NCI-H2029 treated with DMSO at 0.1 percent for 48 hours (cell line): ENCODE results near the gene CSRNP3.
"Not testable (repeated sequence)": the region's sequence is repeated elsewhere in the genome, so short reads cannot be mapped to it uniquely, and the experiment has no call there.

Experiments used
- DNase-seq: peaks from one replicate; lab custom pipeline; 2025; lab: John Stamatoyannopoulos, UW

Gene CSRNP3

DNA sequence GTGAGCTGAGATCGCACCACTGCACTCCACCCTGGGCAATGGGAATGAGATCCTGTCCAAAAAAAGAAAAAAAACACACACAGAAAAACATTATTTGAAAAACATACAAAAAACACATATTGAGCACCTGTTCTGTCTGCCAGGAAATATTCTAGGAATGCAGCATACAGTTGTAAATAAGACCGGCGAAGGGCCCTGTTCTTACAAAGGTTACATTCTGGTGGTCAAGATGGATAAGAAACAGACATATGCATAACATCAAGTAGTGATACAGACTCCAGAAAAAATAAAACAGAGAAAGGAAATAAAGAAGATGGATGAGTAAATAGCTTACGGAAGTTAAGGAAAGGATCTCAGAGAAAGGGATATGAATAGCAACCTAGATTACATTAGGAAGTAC, 164.8 kb downstream of the CSRNP3 start:
- DNase-seq: no peak

DNA sequence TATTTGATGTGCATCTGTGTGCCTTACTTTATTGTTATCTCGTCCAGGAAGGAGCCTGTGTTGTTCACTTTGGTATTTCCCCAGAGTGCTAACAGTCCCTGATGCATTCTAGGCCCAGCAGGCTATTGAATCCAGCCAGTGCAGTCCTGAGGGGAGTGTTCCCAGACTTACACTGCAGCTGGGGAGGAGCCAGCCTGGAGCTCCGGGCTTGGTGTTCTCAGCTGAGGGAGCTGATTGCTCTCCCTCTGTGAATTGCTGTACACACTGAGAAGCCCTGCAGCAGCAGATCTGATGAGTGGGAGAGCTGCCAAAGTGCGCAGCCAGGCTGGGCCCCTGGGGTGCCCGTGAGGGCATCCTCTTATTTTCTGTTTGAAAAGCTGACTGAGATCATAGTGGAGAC, 165.4 kb downstream of the CSRNP3 start:
- no peak for DNase-seq

DNA sequence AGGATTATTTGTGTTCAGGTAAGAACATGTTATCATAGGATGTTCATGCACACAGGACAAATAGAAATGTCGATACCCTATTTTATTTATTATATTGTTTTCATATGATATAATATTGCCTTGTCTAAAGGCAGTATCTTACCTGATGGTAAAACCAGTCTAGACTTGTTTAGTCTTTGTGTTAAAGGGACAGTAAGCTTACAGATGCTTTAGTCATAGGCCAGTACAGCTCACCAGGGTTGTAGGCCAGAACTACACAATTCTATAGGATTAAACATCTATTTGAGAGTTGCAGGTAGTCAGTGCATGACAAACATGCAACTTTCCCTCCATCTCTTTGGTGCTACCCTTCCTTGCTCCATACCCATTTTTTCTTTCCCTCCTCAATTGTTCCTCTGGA, 166.0 kb downstream of the CSRNP3 start:
- no peak for DNase-seq

DNA sequence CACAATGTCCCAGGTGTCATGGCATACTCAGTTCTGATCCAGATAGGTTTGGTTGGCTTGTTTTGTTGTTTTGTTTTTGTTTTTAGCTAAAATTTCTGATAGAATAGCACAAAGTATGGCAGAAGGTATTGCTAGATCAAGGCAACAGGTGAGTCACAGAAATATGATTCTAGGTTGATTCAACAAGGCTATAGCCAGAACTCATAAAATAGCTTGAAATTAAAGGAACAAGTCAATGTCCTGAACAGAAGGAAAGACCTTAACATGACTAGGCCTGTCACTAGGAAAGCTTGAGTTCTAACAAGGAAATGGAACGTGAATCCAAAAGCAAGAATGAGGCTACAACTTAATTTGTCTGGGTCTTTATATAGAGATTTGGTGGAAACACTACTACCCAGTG, 167.5 kb downstream of the CSRNP3 start:
- DNase-seq: no peak

DNA sequence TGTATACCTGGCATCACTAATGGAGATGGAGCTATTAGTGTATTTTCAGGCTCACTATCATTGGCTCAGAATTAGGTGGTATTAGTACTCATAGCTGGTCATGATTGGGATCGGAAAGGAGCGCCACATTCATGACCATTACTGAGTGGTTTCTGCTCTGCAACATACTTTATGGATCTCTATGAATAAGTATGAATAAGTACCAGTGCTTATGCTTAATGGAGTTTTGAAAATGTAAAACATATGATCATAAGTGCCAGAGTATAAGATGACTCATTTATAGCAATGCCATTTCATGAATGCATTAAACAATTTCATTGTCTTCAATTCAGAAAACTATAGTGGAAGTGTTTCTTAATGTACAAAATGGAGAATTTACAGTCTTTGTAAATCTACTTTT, 167.9 kb downstream of the CSRNP3 start:
- no peak for DNase-seq

DNA sequence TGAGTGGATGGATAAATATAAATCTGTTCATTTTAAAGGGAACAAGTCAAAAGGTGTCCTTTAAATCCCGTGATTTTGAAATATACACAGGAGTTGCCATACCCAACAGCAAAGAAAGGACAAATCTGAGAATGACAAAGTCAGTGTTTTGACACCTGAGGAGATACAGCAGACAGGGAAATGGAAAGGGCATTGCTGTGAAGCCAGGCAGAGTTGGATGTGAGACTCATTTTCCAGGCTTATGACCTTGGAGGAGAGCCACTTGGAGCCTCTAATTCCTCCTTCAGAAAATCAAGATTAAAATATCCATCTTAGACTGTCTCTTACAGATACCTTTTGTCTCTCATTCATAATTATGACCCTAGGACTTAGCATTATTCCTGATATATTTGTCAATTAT, 170.0 kb downstream of the CSRNP3 start:
- no peak for DNase-seq

DNA sequence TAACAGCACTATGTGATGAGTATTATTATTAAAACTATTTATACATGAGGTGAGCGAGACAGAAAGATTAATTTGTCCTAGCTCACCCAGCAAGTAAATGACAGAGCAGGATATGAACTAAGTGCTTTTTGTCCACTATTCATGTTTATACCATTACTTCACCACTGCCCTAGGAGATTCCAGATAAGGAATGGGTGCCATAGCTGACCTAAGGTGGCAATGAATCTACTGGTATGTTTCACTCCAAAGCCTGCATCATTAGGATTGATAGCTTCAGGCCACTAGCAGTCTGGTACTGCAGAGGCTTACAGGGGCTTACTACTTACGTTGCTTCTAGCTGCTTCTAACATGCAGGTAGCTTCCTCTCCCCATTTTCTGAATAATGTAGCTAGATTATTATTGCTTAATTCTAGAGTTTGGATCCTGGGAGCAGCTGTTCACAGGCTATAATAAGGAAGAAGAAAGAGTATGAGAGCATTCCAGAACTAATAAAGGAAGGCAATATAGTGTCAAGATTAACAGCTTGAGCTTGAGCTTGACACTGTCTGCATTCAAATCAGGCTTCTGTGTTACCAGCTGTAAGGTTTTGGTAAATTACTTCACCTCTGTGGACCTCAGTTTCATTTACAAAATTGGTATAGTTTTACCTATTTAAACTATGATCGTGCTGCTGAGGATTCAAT, 170.9 kb downstream of the CSRNP3 start:
- no peak for DNase-seq

DNA sequence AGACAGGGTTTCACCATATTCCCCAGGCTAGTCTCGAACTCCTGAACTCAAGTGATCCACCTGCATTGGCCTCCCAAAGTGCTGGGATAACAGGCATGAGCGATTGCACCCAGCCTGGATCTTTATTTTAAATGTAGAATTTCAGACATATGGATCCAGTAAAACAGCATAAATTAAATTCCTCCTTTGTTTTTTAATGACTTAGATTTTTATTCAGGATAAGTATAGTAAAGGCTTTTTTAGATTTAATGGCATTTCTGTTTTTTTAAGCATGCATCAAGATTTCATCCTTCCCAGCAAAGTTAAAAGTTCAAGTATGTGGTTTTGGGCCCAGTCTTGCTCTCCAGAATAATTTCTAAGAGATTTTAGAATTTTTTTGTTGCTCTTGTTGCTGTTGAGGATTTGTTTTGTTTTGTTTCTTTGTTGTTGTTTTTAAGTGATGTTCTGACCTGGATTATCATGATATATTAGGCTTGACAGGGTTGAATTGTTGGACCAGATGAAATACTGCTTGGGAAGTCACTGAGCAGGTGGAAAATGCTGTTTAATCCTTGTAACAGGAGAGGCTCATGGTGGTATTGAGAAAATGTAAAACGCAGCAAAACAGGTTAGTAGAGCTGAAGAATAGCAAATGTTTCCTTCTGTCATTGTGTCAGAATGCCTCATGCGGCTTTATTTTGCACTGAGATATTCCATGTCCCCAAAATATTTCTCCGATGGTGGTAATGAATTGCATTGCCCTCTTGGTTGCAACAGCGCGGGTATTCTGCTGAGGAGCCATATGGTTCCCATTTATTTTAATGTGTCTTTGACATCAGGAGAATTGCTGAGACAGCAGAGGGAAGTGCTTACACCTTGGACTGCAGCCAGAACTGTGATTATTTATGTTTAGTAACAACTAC, 176.7 kb downstream of the CSRNP3 start:
- no peak for DNase-seq

DNA sequence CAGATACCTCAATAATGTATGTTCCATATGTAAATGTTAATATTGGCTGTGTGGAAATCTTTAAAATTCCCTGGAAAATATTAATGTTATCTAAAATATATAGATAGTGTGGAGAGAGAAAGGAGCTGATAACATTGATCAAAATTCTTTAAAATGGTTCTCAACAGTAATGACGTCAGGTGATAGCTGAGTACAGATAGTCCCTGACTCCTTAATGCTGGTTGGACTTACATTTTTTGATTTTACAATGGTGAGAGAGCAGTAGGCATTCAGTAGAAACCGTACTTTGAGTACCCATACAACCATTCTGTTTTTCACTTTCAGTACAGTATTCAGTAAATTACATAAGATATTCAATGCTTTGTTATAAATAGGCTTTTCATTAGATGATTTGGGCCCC, 177.9 kb downstream of the CSRNP3 start:
- DNase-seq: no peak

DNA sequence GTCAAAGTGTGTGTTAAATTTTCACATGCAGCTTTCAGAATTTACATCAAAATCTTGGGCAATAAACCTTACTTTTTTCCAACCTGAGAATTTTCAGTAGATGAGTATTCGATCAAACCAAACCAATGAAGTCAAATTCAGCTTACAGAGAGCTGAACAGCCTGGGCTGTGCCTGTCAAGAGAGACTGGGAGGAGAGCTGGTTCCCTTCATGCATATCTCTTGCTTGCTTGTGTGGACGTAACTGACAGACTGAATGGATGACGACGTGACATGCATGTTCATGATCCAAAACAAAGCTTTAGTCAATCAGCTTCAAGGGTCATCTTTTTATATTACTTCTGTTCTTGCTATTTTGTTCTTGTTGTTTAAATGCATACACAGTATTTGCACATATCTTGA, 179.3 kb downstream of the CSRNP3 start:
- DNase-seq: no peak

DNA sequence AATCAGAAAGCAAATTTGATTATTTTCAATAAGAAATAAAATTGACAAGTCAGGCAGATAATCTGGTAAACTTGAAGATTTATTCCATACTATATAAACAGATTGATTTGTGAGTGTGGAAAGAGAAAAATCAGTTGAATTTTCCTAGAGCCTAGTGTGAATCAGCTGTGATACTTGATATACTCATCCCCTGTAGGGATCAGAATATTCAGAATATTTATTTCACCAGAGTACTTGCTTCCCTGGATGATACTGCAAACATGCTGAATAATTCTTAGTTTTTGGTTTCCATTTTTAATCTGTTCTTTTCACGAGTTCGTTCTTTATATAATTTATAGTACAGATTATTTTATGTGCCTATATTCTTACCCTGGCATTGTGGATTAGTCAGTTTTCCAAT, 181.7 kb downstream of the CSRNP3 start:
- DNase-seq: no peak

DNA sequence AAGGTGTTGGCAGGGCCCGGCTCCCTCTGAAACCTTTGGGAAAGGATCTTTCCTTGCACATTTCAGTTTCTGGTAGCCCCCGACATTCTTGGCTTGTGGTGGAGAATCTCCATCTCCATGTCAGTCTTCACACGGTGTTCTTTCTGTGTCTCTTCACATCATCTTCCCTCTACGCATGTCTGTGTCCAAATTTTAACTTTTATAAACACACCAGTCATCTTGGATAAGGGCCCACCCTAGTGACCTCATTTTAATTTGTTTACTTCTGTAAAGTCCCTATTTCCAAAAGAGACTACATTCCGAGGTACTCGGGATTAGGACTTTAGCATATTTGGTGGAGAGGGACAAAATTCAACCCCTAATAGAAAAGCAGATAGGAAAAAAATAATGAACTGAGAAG, 186.2 kb downstream of the CSRNP3 start:
- DNase-seq: no peak

DNA sequence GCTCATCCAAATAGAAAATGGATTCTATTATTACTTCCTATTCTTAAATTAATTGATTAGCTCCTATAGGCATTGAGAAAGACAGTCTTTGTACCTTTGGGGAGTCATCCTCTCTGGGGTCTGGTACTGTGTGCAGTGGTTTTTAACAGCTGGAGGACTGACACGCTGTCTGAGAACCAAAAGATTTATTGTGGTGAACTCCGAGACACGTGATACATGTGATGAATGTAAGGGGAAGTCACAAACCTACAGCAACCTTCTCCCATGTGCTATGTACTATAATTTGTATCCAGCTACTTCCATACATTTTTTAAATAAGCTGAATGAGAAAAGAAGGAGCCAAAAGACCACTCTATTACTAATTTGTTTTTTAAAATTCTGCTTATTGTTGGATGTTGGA, 190.9 kb downstream of the CSRNP3 start:
- DNase-seq: no peak

DNA sequence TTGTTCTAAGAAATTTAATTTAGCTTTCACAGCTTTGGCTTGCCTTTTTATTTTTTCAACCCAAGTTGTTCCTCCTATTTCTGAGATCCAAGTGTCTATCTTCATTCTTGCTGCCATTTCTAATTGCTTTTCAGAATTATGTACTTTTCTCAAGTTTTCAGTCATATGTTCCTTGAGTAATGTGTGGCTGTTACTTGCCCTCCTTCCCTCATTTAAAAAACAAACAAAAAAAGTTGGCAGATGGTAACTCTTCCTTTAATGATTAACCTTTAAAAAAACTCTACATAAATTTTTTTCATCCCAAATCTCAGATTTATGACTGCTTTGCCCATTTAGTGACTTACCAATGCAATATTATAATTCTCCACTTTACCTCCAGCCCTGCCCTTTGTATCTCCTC, 193.2 kb downstream of the CSRNP3 start:
- DNase-seq: no peak

DNA sequence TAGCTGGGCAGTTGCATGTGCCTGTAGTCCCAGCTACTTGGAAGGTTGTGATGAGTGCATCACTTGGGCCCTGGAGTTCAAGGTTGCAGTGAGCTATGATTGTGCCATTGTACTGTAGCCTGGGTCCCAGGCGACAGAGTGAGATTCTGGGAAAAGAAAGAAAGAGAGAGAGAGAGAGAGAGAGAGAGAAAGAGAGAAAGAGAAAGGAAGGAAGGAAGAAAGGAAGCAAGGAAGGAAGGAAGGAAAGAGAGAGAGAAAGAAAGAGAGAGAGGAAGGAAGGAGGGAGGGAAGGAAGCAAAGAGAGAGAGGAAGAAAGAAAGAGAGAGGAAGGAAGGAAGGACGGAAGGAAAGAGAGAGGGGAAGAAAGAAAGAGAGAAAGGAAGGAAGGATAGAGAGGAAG, 196.1 kb downstream of the CSRNP3 start:
- DNase-seq: no peak

DNA sequence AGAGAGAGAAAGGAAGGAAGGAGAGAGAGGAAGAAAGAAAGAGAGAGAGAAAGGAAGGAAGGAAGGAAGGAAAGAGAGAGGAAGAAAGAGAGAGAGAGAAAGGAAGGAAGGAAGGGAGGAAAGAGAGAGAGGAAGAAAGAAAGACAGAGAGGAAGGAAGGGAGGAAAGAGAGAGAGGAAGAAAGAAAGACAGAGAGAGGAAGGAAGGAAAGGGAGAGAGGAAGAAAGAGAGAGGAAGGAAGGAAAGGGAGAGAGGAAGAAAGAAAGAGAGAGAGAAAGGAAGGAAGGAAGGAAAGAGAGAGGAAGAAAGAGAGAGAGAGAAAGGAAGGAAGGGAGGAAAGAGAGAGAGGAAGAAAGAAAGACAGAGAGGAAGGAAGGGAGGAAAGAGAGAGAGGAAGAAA, 196.6 kb downstream of the CSRNP3 start:
- not testable (repeated sequence) for DNase-seq

DNA sequence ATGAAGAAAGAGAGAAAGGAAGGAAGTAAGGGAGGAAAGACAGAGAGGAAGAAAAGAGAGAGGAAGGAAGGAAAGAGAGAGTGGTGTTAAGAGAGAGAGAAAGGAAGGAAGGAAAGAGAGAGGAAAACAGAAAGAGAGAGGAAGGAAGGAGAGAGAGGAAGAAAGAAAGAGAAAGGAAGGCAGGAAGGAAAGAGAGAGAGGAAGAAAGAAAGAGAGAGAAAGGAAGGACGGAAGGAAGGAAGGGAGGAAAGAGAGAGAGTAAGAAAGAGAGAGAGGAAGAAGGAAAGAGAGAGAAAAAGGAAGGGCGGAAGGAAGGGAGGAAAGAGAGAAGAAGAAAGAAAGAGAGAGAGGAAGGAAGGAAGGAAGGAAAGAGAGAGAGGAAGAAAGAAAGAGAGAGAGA, 197.1 kb downstream of the CSRNP3 start:
- DNase-seq: no peak

DNA sequence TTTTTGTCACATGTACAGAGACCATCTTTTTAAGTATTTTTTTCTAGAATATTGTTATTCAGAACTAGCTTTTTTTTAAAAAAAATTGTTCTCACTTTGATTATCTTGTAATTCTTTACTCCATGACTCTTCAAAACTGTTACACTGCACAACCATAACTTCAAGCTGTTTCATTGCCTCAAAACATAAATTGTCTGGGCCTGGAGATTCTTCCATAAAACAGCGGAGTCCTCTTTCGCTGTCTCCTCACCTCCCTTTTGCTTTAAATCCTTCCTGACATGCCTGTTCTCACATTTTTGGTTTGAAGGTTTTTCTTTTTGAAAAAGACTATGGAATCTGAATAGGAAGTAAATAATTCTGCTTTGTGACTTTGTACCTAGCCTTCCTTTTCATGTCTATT, 197.9 kb downstream of the CSRNP3 start:
- DNase-seq: no peak

DNA sequence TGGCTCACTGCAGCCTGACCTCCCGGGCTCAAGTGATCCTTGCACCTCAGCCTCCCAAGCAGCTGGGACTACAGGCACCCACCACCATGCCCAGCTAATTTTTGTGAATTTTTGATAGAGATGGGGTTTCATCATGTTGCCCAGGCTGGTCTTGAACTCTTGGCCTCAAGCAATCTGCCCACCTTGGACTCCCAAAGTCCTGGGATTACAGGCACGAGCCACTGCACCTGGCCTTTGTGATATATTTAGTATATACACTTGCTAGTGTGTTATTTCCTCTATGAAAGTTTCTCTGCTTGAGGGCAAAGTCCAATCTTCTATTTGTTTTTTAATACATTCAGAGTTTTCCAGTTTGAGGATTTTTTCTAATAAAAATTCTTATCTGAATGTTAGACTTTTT, 205.3 kb downstream of the CSRNP3 start:
- DNase-seq: no peak

DNA sequence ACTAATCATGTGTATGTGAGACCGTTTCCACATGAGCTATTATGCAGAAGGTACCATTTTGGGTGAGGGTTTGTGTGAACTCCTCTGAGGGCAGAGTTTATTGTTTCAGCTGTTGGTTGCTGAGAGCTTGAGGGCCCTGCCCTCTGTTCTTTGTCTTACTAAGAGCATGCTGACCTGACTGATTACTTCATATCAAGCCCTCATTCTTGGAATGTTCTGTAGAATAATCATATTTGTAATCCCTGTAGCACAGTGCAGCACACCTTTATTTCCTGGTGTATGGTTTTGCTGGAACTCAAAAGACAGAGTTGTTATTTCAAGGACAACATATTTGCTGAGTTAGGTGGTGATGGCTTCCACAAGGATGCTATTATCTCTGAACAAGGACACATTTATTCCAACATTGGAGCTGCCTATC, 206.1 kb downstream of the CSRNP3 start:
- no peak for DNase-seq

DNA sequence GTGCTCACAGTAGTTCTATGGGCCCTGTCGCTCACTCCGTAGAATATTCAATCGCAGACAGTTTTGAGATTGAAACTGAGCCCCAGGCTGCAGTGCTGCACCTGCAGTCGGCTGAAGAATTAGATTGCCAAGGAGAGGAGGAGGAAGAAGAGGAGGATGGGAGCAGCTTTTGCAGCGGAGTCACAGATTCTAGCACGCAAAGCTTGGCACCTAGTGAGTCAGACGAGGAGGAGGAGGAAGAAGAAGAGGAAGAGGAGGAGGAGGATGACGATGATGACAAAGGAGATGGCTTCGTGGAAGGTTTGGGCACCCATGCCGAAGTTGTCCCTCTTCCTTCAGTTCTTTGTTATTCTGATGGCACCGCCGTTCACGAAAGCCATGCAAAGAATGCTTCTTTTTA, 209.4 kb downstream of the CSRNP3 start:
- DNase-seq: no peak

DNA sequence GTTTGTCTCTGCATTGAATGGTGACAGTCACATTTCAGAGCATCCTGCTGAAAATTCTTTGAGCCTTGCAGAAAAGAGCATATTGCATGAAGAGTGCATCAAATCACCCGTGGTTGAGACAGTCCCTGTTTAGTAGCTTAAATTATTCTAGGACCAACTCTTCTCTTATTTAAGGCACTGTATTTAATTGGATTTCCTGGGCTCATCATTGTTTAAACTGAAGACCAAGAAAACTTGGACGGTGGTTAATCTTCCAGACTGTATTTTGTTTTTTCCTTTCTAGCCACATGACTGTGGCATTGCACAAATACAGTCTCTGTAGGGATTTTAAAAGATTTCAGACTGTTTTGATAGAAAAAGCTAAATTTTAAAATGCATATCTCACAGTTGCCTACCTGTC, 210.1 kb downstream of the CSRNP3 start:
- no peak for DNase-seq

DNA sequence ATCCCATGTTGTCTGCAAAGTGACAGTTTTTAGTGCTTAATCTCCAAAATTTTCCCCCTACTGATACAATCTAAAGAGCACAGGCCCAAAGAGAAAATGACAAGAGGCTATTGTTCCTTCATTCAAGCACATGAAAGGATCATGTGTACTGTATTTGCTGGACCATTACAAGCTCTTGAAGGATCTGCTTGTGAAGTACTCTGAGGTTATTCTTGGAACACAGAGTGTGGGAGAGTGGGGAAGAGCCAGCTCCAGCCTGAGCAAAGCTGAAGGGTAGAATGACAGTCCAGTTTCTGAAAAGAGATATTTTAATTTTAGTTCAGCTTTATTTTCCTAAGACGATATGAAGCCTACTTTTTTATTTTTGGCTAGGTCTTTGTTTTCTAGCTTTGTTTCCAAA, 212.3 kb downstream of the CSRNP3 start:
- DNase-seq: peak; percentile 89

DNA sequence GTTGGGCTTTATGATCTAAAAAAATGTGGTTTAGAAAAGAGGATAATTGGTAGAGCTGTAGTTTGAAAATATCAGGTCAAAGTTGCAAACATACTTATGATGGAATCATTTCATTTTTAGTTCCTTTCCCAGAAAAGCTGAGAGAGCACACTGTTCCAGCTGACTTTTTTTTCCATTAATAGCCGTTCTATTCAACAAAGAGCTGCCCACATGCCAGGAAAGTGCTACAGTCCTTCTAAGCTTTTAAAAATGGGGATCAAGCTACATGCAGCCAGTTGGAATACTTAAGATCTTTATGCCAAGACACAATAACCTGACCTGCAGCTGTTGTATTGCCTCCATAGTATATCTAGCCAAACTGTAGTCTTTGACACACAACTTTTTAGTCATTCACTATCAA, 213.0 kb downstream of the CSRNP3 start:
- no peak for DNase-seq
